IPS-20b (cell line): Measurements from ENCODE around the gene ESPL1.

ENCODE experiments used
- H3K27ac ChIP-seq: one replicate; pipeline ENCODE4 v1.5.1; 2013; ENCODE audit warnings: low read length
- H3K27me3 ChIP-seq: 2 replicates; pipeline ENCODE4 v1.6.1; 2013; ENCODE audit warnings: mild to moderate bottlenecking, low read length, inconsistent platforms; ENCODE audit not compliant: insufficient read depth
- H3K36me3 ChIP-seq: 2 replicates; pipeline ENCODE4 v1.6.1; 2013; ENCODE audit warnings: low read depth, mild to moderate bottlenecking, inconsistent platforms, low read length, moderate library complexity; ENCODE audit not compliant: insufficient read depth
- H3K4me1 ChIP-seq: 2 replicates; pipeline ENCODE4 v1.6.1; 2013; ENCODE audit warnings: mild to moderate bottlenecking, control low read depth, inconsistent platforms, low read length, moderate library complexity; ENCODE audit not compliant: insufficient read depth
- H3K4me3 ChIP-seq: 2 replicates; pipeline ENCODE4 v1.5.1; 2013; ENCODE audit warnings: mild to moderate bottlenecking, low read length, inconsistent platforms
- H3K9ac ChIP-seq: 2 replicates; pipeline ENCODE4 v1.6.1; 2013; ENCODE audit warnings: low read depth, mild to moderate bottlenecking, inconsistent platforms, low read length, moderate library complexity
- H3K9me3 ChIP-seq: 2 replicates; pipeline ENCODE4 v1.6.1; 2013; ENCODE audit warnings: mild to moderate bottlenecking, low read depth, low read length, inconsistent platforms; ENCODE audit not compliant: insufficient read depth

ESPL1 gene

DNA sequence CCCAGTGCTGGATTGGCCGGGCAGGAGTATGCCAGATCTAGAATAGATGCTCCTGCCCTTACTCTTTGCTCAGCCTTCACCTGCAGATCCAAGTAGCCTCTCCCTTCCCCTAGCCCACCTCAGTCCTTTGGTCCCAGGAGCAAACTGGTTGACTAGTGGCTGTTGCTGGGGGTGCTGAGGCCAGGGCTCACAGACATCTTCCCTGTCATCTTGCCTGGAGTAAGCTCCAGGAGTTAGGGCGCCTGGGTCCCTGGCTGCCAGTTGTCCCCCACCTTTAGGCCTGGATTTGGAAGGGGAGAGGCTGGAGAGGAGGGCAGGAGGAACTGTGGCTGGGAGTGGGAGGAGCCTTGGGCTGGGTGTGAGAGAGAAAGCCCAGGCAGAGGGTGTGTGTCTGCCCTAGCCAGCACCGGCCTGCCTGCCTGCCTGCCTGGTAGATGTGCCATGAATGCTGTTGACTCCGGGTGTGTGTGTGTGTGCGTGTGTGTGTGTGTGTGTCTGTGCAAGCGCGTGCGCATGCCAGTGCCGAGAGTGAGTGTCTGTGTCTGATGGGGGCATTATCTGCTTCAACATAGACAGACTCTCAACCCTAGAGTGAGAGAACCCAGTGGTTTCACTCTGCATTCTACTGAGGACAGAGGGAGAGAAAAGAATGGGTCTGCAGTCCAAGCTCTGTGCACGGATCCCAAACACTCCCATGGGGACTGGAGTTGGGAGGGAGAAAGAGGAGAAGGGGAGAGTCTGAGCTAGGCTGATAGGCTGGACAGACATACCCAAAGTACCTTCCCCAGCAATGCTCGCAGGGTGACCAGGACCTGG, 35.2 kb upstream of the ESPL1 start:
- Histone ChIP-seq H3K27me3 (peaks cover 16% of the 10 kb centered on the region), H3K4me3 (peak overlapping the region; percentile 68), H3K9me3 (no peaks in the 10 kb centered on the region), H3K4me1 (peaks cover 56% of the 10 kb centered on the region), H3K9ac (peak overlapping the region; percentile 57; the same call in 1 of the 2 replicates), H3K27ac (no peak overlapping the region), H3K36me3 (no peaks in the 10 kb centered on the region)

DNA sequence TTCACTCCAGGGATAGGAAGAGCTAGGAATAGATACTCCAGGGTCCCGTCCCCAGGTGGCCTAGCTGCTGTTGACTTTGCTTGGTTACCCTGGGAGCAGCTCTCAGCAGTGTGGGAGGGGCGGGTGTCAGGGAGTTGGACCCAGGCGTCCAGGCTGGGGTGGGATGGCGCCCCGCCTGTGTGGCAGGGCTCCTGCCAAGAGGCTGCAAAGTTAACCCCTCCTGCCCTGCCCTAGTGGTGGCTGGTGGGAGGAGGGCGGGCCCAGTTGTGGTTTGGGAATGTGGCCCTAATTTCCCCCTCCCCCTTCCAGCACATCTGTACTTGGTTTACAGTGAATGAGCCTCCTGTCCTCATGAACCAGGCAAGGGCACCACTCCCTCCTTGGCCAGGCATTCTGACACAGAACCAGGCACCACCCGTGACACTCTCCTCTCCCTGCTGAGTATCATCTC, 34.4 kb upstream of the ESPL1 start:
- Histone ChIP-seq H3K9me3 (no peaks in the 10 kb centered on the region), H3K36me3 (no peaks in the 10 kb centered on the region), H3K27me3 (peaks cover 16% of the 10 kb centered on the region), H3K27ac (peak overlapping the region; percentile 21), H3K9ac (peak overlapping the region; percentile 61; the same call in 1 of the 2 replicates), H3K4me1 (peaks cover 56% of the 10 kb centered on the region), H3K4me3 (peak overlapping the region; percentile 68)

DNA sequence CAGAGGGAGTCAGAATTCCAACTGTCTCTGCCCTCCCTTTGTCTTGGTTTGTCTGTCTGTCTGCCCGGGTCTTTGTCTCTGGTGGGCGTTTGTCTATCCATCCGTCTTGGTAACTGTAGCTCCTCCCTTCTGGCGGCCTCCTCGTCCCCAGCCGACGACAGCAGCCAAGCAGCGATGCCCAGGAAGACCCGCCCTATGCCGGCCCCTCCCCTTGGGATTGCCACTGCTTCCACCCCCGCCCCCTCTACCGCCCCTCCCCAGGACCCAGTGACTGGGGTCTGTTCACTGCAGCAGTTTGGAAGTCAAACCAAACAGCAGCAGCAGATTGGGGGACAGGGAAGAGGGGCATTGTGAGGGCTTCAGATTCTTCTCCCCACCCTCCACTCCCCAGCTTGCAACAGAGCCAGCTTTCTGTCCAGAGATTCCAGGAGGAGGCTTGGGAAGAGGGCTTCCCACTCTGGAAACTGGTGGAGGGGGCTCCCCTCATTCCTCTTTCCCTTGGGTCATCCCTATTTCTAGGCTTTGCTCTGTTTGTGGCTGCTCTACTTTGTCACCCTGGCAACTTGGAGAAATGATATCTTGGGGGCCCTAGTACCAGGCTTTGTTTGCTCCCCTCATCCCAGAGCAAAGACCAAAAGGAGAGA, 33.7 kb upstream of the ESPL1 start:
- Histone ChIP-seq H3K4me3 (peak overlapping the region; percentile 48; the same call in 1 of the 2 replicates), H3K27ac (peak overlapping the region; percentile 21), H3K9me3 (no peaks in the 10 kb centered on the region), H3K9ac (peak overlapping the region; percentile 61; the same call in 1 of the 2 replicates), H3K27me3 (peaks cover 16% of the 10 kb centered on the region), H3K4me1 (peaks cover 51% of the 10 kb centered on the region), H3K36me3 (no peaks in the 10 kb centered on the region)

DNA sequence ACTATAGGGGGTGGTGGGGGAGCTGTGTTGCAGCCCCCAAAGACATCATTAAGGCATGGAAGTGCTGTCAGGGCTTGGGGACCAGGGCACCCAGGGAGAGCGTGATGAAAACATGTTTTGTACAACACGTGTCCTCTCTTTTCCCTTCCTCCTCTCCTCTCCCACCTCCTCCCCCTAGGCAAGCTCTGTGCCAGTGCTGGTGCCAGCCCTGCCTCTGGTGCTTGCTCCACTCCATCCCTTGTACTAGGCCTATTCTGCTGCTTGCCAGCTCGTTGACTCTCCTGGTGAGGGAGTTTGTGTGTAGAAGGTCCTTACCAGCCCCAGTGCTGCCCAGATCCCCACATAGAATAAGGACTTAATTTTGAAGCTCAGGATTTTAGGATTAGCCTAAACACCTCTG, 32.9 kb upstream of the ESPL1 start:
- H3K4me3 ChIP-seq, result no peak overlapping the region
- peak overlapping the region; percentile 3 for H3K27ac ChIP-seq
- no peaks in the 10 kb centered on the region for H3K9me3 ChIP-seq
- no peaks in the 10 kb centered on the region for H3K36me3 ChIP-seq
- peak overlapping the region; percentile 12; the same call in 1 of the 2 replicates for H3K9ac ChIP-seq
- peaks cover 44% of the 10 kb centered on the region for H3K4me1 ChIP-seq
- peaks cover 16% of the 10 kb centered on the region for H3K27me3 ChIP-seq

DNA sequence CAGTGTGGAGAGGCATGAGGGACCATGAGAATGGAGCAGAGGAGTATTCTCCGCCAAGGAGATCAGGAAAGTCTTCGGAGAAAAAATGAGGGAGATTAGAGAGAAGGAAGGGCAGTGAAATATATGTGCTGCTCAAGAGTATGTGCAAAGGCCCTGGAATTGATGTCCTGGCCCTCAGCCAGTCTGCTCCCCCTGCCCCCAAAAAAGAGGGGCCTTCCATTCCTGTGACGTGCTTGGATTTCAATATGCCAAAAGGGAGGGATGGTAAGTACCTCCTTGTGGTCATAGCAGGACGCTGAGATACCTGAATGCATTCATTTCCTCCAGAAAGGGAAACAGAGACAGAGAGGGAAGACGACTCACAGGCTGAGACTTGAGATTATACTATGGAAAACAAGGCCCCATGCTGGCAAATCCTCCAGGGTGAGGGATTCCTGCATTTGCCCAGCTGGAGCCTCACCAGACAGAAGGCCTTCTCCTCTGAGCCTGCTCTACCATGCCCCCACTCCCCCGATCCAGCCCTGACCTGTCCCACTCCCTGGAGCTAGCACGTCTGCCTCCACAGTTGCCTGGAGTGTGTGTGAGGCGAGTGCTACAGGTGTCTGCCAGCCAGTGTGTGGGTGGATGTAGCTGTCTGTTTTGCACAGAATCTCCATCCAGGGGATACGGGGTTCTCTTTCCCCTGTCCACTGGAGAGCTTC, 32.2 kb upstream of the ESPL1 start:
- no peak overlapping the region; the same call in 1 of the 2 replicates for H3K9ac ChIP-seq
- 0 out of 2 replicates have a peak overlapping the region, but pooled peaks have one; percentile 15 for H3K4me3 ChIP-seq
- H3K36me3 ChIP-seq, result no peaks in the 10 kb centered on the region
- H3K27ac ChIP-seq, result peak overlapping the region; percentile 3
- peaks cover 46% of the 10 kb centered on the region for H3K4me1 ChIP-seq
- H3K9me3 ChIP-seq, result no peaks in the 10 kb centered on the region
- peaks cover 15% of the 10 kb centered on the region for H3K27me3 ChIP-seq

DNA sequence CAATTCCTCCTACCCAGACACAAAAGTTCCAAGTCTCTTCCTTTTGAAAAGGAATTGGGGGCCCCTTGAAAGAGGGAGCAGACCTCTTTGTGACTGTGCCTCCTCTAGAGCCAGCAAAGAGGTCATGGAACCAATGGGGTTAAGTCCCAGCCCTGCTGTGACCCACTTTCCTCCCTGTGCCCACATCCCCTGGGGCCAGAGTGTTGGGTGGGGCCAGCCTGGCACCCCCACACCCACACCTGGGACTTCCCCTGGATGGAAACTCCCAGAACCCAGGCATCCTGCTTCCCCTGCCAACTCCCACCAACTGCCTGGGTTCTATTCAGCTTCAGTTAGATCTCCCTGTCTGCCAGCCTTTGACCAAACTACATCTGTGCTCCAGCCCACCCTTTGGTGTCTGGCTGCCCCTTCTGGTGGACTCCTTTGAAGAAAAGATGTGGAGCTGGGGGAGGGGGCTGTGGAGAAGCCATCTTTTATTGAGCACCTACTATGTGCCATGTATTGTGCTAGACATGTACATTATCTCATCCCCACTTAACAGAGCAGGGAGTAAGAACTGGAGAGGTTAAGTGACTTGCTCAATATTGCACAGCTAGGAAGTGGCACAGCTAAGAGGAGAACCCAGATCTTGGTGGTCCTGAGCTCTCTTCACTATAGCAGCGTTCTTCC, 31.5 kb upstream of the ESPL1 start:
- peaks cover 8% of the 10 kb centered on the region for H3K27me3 ChIP-seq
- H3K4me3 ChIP-seq, result 0 out of 2 replicates have a peak overlapping the region, but pooled peaks have one; percentile 15
- H3K27ac ChIP-seq, result peak overlapping the region; percentile 3
- H3K36me3 ChIP-seq, result no peaks in the 10 kb centered on the region
- no peaks in the 10 kb centered on the region for H3K9me3 ChIP-seq
- peaks cover 50% of the 10 kb centered on the region for H3K4me1 ChIP-seq
- H3K9ac ChIP-seq, result no peak overlapping the region; the same call in 1 of the 2 replicates

DNA sequence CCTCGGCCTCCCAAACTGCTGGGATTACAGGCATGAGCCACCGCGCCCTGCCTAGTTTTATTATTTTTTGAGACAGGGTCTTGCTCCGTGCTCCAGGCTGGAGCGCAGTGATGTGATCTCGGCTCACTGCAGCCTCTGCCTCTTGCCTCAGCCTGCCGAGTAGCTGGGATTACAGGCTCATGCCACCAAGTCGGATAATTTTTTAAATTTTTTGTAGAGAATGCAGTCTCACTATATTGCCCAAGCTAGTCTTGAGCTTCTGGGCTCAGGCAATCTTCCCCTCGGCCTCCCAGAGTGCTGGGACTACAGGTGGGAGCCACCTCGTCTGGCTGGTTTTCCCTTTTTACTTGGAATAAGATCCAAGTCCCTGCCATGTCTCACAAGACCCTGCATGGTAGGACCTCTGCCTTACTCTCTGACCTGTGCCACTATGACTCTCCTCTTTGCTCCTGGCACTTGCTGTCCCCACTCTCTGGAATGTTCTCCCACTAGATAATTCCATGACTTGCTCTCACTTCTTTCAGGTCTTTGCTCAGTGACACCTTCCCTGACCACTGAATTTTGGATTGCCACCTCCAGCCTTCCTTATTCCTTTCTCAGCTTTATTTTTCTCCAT, 28.3 kb upstream of the ESPL1 start:
- no peaks in the 10 kb centered on the region for H3K36me3 ChIP-seq
- peaks cover 41% of the 10 kb centered on the region for H3K4me1 ChIP-seq
- no peaks in the 10 kb centered on the region for H3K9me3 ChIP-seq
- H3K4me3 ChIP-seq, result no peak overlapping the region
- H3K27me3 ChIP-seq, result no peaks in the 10 kb centered on the region
- H3K27ac ChIP-seq, result no peak overlapping the region
- H3K9ac ChIP-seq, result no peak overlapping the region

DNA sequence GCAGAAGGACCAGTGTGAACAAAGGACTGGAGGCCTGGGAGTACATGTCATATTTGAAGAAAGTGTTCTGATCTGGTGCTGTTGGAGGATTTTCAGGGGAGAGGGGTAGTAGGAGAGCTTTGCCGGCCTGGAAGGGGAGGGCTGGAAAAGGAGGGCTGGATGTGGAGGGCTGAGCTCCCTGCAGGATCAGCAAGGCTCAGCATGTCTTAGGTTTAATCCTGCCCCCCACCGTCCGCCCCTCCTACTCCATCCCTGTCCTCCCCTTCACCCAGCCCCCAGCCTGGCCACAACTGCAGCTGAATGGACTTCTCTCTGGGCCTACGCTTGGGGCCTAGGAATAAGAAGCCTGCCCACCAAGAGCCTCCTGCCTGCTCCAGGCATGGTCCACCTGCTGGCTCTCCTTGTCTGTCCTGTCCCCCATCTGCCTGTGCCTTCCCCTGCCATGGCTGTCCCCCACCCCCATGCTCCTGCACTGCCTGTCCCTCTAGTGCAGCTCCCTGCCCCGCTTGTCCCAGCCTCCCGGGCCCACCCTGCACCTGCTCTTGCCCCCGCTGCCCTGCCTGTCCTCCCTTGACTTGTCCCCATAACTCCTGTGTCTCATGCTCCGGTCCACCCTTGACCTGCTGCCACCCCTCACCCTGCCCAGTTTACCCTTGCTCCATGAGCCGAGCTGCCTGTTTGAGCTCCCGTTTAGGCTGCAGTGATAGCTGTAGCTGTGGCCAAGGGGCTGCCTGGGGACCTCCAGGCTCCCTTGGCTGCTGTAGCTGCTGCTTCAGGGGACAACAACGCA, 26.3 kb upstream of the ESPL1 start:
- H3K36me3 ChIP-seq, result no peaks in the 10 kb centered on the region
- peak overlapping the region; percentile 53; the same call in 1 of the 2 replicates for H3K9ac ChIP-seq
- H3K27ac ChIP-seq, result no peak overlapping the region
- H3K27me3 ChIP-seq, result no peaks in the 10 kb centered on the region
- no peak overlapping the region; the same call in 1 of the 2 replicates for H3K4me3 ChIP-seq
- no peaks in the 10 kb centered on the region for H3K9me3 ChIP-seq
- peaks cover 23% of the 10 kb centered on the region for H3K4me1 ChIP-seq

DNA sequence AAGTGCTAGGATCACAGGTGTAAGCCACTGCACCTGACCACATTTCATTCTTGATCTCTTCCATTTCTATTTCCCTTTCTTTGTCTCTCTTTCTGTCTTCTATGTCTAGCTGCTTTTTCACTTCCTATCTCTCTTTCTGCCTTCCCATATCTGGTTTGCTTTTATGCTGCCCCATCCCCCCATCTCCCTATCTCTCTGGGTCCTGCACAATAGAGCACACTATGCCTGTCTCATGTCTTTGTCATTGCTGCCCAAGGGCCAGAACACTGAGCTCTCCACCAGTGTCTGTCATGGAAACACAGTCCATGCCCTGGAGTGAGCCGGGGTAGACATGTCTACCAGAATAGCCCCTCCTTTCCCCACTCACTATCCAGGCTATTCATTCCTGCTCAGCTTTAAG, 23.8 kb upstream of the ESPL1 start:
- Histone ChIP-seq H3K9me3 (no peaks in the 10 kb centered on the region), H3K4me1 (peaks cover 23% of the 10 kb centered on the region), H3K27ac (no peak overlapping the region), H3K27me3 (no peaks in the 10 kb centered on the region), H3K36me3 (no peaks in the 10 kb centered on the region), H3K9ac (no peak overlapping the region), H3K4me3 (no peak overlapping the region)

DNA sequence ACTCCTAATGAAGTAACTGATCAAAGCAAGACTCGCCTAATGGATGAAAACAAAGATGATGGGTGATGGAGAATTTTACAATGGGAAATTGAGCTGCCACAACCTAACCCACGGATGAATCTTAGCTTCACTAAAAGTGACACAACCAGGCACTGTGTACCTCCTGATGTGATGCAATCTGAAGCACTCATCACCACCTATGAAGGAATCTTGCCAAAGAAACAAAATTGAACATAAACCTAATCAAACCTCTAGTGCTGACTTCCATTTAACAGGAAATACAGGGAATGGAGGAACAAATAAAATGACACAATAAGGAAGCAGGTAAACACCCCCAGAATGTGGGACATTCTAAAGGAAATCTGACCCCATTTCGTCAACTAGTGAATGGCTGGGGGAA, 22.8 kb upstream of the ESPL1 start:
- no peak overlapping the region for H3K4me3 ChIP-seq
- no peaks in the 10 kb centered on the region for H3K27me3 ChIP-seq
- no peak overlapping the region for H3K27ac ChIP-seq
- H3K36me3 ChIP-seq, result no peaks in the 10 kb centered on the region
- no peaks in the 10 kb centered on the region for H3K9me3 ChIP-seq
- H3K9ac ChIP-seq, result no peak overlapping the region
- H3K4me1 ChIP-seq, result peaks cover 23% of the 10 kb centered on the region
